ENCODE results near the gene ETV2. TPM values are rescaled to one million over a fixed set of nuclear protein-coding genes. Genes with fewer than 3 reads are reported as not detected.

Gene ETV2
- polyA plus RNA-seq, 1 experiment = 0.54 TPM

DNA sequence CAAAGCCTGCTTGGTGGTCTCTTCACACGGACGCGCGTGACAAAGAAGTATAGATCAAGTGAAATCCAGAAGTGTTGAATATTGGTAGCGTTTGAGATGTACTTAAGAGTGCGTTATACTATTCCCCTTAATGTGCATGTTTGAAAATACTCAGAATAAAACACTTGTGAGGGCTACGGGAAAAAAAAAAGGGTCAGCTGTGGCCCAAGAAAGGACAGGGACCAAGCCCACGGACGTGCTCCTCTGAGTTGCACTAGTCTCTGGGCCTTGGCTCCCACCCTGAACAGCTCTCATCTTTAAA, 13.3 kb upstream of the ETV2 start:
- H3K36me3 ChIP-seq (ENCODE audit: control insufficient read depth, insufficient read depth, low read length) = peaks cover 22% of the 10 kb centered on the region
- POLR2A ChIA-PET = interaction anchor here (0.6 kb wide), 1 partner anchor 68 kb away, joined by 4 read pairs; no protein-coding TSS in a partner anchor
- H3K27me3 ChIP-seq (ENCODE audit: control insufficient read depth, insufficient read depth, low read length) = no peaks in the 10 kb centered on the region
- DNase-seq (ENCODE audit: low read depth) = no peak
- peak overlapping the region; percentile 65 for H3K4me3 ChIP-seq (ENCODE audit: low read depth, low read length)
- CTCF ChIA-PET = no interaction called here
- TF ChIP-seq, protein P1, sequence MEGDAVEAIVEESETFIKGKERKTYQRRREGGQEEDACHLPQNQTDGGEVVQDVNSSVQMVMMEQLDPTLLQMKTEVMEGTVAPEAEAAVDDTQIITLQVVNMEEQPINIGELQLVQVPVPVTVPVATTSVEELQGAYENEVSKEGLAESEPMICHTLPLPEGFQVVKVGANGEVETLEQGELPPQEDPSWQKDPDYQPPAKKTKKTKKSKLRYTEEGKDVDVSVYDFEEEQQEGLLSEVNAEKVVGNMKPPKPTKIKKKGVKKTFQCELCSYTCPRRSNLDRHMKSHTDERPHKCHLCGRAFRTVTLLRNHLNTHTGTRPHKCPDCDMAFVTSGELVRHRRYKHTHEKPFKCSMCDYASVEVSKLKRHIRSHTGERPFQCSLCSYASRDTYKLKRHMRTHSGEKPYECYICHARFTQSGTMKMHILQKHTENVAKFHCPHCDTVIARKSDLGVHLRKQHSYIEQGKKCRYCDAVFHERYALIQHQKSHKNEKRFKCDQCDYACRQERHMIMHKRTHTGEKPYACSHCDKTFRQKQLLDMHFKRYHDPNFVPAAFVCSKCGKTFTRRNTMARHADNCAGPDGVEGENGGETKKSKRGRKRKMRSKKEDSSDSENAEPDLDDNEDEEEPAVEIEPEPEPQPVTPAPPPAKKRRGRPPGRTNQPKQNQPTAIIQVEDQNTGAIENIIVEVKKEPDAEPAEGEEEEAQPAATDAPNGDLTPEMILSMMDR (IDR thresholded peaks at IDR 0.05; ENCODE audit: insufficient read depth, low read depth, low read length) = no peak

DNA sequence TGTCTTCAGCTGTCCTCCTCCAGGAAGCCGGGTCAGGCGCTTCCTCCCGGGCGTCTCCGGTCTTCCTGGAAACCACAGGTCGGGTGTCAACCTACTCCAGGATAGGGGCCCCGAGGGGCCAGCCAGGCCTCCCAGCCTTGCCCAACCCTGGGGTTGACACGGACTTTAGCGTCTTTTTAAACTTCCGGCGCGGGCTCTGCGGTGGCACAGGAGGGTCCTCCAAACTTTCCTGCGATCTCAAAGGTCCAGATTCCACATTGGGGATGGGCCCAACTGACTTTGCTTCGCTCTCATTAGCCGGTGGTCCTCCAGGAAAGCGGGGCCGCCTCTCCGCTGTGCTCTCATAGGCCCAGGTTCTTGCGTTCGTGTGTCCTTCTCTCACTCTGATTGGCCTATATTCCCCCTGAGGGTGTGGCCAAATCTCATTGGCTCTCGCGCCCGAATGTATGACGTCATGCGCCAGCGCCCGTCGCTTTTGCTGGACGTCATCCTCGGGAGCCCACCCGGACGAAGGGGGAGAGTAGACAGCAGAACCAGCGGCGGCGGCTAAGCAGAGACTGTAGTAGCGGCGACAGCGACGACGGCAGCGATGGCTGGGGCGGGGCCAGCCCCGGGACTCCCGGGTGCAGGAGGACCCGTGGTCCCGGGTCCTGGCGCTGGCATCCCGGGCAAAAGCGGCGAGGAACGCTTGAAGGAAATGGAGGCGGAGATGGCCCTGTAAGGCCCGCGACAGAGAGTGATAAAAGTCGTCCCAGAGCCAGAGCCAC, 12.8 kb upstream of the ETV2 start, which contains the start of gene RBM42:
RBM42 (plus strand) TSS at position 472 of the 767 bp plus-strand sequence; CDS start at position 590, 118 bp downstream.
- H3K36me3 ChIP-seq (ENCODE audit: control insufficient read depth, insufficient read depth, low read length) = peaks cover 25% of the 10 kb centered on the region

DNA sequence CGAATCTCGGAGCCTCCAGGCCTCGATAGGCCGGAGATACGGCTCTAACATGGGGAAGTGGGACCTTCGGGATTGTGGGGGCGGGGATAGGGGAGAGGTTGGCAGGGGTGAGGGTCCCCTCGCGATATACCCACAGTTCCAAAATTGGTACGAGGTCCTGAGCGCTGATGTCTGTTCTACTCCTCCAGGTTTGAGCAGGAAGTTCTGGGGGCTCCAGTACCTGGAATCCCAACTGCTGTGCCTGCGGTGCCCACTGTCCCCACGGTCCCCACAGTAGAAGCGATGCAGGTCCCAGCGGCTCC, 12.3 kb upstream of the ETV2 start:
- Histone ChIP-seq H3K4me3 (ENCODE audit: low read depth, low read length) (peak overlapping the region; percentile 65), H3K27me3 (ENCODE audit: control insufficient read depth, insufficient read depth, low read length) (no peaks in the 10 kb centered on the region), H3K36me3 (ENCODE audit: control insufficient read depth, insufficient read depth, low read length) (peaks cover 31% of the 10 kb centered on the region)
- TF ChIP-seq, protein P1 (IDR thresholded peaks at IDR 0.05; ENCODE audit: insufficient read depth, low read depth, low read length) = no peak
- DNase-seq (ENCODE audit: low read depth) = no peak
- ChIA-PET CTCF (interaction anchor here (1.0 kb wide), 1 partner anchor 9 kb away, joined by 6 read pairs; no protein-coding TSS in a partner anchor), POLR2A (no interaction called here)

More for the DNA sequence above, 12.8 kb upstream of the ETV2 start, which contains the start of gene RBM42:
- TF ChIP-seq, protein P1 (IDR thresholded peaks at IDR 0.05; ENCODE audit: insufficient read depth, low read depth, low read length) = no peak
- CTCF ChIA-PET = no interaction called here
- POLR2A ChIA-PET = interaction anchor here (0.6 kb wide), 1 partner anchor 69 kb away, joined by 4 read pairs; no protein-coding TSS in a partner anchor
- H3K27me3 ChIP-seq (ENCODE audit: control insufficient read depth, insufficient read depth, low read length) = no peaks in the 10 kb centered on the region
- peak; percentile 94 for DNase-seq (ENCODE audit: low read depth)
- H3K4me3 ChIP-seq (ENCODE audit: low read depth, low read length) = peak within 1 kb of the TSS; percentile 65

DNA sequence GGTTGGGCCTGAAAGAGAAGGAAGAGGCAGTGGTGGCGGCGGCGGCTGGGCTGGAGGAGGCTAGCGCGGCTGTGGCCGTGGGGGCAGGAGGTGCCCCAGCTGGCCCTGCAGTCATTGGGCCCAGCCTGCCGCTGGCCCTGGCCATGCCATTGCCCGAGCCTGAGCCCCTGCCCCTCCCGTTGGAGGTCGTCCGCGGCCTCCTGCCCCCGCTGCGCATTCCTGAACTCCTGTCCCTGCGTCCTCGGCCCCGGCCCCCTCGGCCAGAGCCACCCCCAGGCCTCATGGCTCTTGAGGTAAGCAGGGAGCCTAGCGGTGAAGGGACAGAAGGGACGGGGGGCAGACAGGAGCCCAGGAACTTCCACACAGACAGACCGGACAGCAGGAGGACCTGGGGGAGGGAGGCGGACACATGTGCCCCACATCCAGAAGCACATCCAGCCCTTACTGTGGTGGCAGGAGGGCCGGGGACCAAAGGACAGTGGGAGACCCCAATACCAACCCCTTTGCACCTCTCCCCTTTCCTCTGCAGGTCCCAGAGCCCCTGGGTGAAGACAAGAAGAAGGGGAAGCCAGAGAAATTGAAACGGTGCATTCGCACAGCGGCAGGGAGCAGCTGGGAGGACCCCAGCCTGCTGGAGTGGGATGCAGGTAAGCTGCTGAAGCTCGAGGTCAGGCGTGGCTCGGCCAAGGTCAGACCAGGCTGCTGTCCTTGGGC, 7.7 kb upstream of the ETV2 start:
- DNase-seq (ENCODE audit: low read depth) = no peak
- Histone ChIP-seq H3K36me3 (ENCODE audit: control insufficient read depth, insufficient read depth, low read length) (peaks cover 49% of the 10 kb centered on the region), H3K4me3 (ENCODE audit: low read depth, low read length) (no peak overlapping the region), H3K27me3 (ENCODE audit: control insufficient read depth, insufficient read depth, low read length) (no peaks in the 10 kb centered on the region)
- TF ChIP-seq, protein P1 (IDR thresholded peaks at IDR 0.05; ENCODE audit: insufficient read depth, low read depth, low read length) = no peak
- ChIA-PET POLR2A (no interaction called here), CTCF (no interaction called here)

DNA sequence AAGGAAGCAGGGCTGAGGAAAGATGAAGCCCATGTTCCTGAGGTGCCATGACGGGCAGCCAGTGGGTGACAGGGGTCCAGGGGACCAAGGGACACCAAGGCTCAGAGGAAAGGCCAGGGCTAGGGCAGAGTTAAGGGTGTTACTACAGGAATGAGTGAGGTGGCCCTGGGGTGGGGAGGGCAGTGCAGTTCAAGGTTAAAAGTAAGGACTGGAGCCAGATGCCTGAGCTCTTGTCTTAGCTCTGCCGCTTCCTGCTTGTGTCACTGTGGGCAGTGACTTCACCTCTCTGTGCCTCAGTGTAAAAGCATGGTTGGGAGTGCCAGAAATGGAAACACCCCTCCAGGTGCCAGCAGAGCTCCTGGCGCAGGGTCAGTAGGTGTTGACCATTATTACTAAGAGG, 4.9 kb upstream of the ETV2 start:
- TF ChIP-seq, protein P1 (IDR thresholded peaks at IDR 0.05; ENCODE audit: insufficient read depth, low read depth, low read length) = no peak
- Histone ChIP-seq H3K27me3 (ENCODE audit: control insufficient read depth, insufficient read depth, low read length) (no peaks in the 10 kb centered on the region), H3K36me3 (ENCODE audit: control insufficient read depth, insufficient read depth, low read length) (peaks cover 39% of the 10 kb centered on the region), H3K4me3 (ENCODE audit: low read depth, low read length) (no peak overlapping the region)
- ChIA-PET POLR2A (no interaction called here), CTCF (no interaction called here)
- DNase-seq (ENCODE audit: low read depth) = no peak

All from BJ (cell line).